ENCODE data around the gene RAB3C. TPM values are rescaled to one million over a fixed set of nuclear protein-coding genes. Genes with fewer than 3 reads are reported as not detected.

Gene RAB3C
- total RNA-seq, 2 experiments from 2014 or later, result not detected

DNA sequence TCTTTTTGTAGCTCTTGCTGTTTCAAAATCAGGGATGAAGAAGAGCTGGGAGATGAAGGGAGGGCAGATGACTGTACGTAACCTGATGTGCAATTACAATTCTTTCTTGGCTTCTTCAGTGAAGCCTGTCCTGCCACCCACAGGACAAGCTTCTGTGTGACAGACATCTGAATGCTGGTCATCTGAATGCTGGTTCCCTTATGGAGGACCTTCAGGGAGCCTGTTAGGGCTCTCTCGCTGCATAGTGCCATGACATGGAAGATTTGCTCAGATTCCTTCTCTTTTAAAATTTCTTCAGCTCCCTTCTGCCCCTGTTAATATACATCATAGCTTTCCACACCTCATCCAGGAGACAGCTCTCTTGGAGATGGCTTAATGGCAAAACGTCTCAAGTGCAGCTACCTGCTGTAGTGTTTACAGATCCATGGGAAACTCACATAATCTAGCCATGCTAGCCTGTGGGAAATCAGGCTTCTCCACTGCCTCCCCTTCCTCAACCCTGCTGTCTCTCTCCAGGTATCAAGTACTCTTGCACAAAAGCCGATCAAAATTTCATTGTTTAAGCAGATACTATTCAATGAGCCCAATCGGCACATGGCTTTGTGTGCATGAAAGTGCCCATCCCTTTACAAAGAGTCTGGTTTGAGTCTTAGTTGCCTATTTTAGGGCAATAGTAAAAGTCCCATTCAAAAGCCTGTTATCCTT, 134.6 kb downstream of the RAB3C start:
- Mint-ChIP-seq H3K36me3 (no peaks in the 10 kb centered on the region), H3K4me1 (no peaks in the 10 kb centered on the region), H3K27me3 (no peaks in the 10 kb centered on the region), H3K27ac (no peak overlapping the region), H3K9me3 (peaks cover 3% of the 10 kb centered on the region), H3K4me3 (no peak overlapping the region)
- no peak for DNase-seq

DNA sequence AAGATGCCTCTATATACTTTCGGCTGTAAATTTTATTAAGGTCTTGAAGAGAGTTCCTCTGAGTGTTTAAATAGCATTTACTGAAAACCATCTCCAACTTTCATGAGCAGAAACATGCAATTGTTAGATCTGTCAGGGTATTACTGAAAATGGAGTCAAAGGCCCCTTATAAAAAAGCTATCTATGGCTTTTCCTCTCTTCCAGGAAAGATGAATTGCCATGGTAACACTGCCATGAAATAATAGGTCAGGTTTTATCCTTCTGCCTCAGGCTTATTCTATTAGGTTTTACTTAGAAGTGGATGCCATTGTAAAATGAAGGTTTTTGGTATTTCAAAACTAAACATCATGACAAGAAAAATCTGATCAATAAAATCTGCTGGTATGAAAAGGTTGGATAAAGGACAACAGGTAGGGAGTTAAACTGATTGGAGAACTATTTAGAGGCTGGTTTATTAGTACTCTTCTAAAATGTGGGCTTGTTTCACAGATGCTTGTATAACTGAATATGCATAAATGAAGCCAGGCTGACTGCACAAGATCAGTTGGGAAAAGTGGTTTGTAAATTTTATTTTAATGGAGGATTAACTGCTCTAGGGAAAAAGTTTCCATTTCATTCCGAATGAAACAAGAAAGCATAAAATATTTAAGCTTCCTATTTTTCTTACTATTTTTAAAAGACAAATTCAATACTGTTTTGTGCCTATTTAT, 135.5 kb downstream of the RAB3C start:
- no peak overlapping the region for H3K4me3 Mint-ChIP-seq
- no peaks in the 10 kb centered on the region for H3K27me3 Mint-ChIP-seq
- DNase-seq, result no peak
- no peaks in the 10 kb centered on the region for H3K36me3 Mint-ChIP-seq
- H3K4me1 Mint-ChIP-seq, result no peaks in the 10 kb centered on the region
- no peak overlapping the region for H3K27ac Mint-ChIP-seq
- H3K9me3 Mint-ChIP-seq, result peaks cover 3% of the 10 kb centered on the region

- H3K4me3 Mint-ChIP-seq, result no peak overlapping the region
- H3K36me3 Mint-ChIP-seq, result no peaks in the 10 kb centered on the region
- no peaks in the 10 kb centered on the region for H3K27me3 Mint-ChIP-seq
- H3K27ac Mint-ChIP-seq, result no peak overlapping the region
- no peak for DNase-seq
- H3K4me1 Mint-ChIP-seq, result no peaks in the 10 kb centered on the region
- H3K9me3 Mint-ChIP-seq, result peaks cover 2% of the 10 kb centered on the region
Observed at GRCh38 chr5:58722160-58722559, 139.3 kb downstream of the RAB3C start.

DNA sequence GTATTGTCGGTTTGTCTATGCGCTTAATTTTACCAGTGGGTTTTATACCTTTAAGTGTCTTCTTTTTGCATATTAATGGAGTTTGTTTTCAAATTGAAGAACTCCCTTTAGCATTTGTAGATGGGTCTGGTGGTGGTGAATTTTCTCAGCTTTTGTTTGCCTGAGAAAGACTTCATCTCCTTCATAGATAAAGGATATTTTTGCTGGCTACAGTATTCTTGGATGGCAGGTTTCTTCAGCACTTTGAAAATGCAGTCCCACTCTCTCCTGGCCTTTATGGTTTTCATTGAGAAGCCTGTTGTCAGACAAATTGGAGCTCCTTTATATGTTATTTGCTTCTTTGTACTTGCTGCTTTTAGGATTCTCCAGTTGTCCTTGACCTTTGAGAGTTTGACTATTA, 142.1 kb downstream of the RAB3C start:
- H3K4me3 Mint-ChIP-seq, result no peak overlapping the region
- no peak overlapping the region for H3K27ac Mint-ChIP-seq
- H3K9me3 Mint-ChIP-seq, result peaks cover 2% of the 10 kb centered on the region
- H3K4me1 Mint-ChIP-seq, result no peaks in the 10 kb centered on the region
- H3K36me3 Mint-ChIP-seq, result no peaks in the 10 kb centered on the region
- DNase-seq, result no peak
- H3K27me3 Mint-ChIP-seq, result no peaks in the 10 kb centered on the region

- Mint-ChIP-seq H3K36me3 (no peaks in the 10 kb centered on the region), H3K4me1 (no peaks in the 10 kb centered on the region), H3K9me3 (no peaks in the 10 kb centered on the region), H3K4me3 (no peak overlapping the region), H3K27ac (no peak overlapping the region), H3K27me3 (no peaks in the 10 kb centered on the region)
- no peak for DNase-seq
Observed at GRCh38 chr5:58731641-58732040, 148.8 kb downstream of the RAB3C start.

- Mint-ChIP-seq H3K27me3 (no peaks in the 10 kb centered on the region), H3K9me3 (no peaks in the 10 kb centered on the region), H3K27ac (no peak overlapping the region), H3K4me1 (no peaks in the 10 kb centered on the region), H3K36me3 (no peaks in the 10 kb centered on the region), H3K4me3 (no peak overlapping the region)
- no peak for DNase-seq
Observed at GRCh38 chr5:58735637-58736036, 152.8 kb downstream of the RAB3C start.

DNA sequence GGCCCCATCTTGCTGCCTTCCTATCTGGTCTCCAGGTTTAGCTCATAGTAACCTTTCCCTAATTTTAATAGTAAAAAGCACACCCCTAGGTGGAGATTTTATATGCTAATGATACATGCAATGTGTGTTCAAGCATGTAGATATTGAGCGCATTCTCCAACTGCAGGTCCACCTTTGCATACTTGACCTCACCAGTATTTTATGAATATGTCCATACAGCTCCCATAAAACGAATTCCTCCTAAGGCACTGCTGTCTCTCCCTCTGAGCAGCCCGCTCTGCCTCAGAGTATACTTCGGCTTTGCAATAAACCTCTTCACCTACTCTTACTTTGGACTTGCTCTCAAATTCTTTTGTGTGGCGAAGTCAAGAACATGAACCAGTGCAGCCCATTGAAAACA, 153.3 kb downstream of the RAB3C start:
- H3K4me3 Mint-ChIP-seq, result no peak overlapping the region

GRCh38 chr5:58737671-58738070, 154.8 kb downstream of the RAB3C start:
- no peaks in the 10 kb centered on the region for H3K36me3 Mint-ChIP-seq
- no peaks in the 10 kb centered on the region for H3K27me3 Mint-ChIP-seq
- no peak for DNase-seq
- H3K27ac Mint-ChIP-seq, result no peak overlapping the region
- no peaks in the 10 kb centered on the region for H3K4me1 Mint-ChIP-seq
- no peaks in the 10 kb centered on the region for H3K9me3 Mint-ChIP-seq
- H3K4me3 Mint-ChIP-seq, result no peak overlapping the region

More for the DNA sequence above, 153.3 kb downstream of the RAB3C start:
- no peak for DNase-seq
- no peaks in the 10 kb centered on the region for H3K4me1 Mint-ChIP-seq
- no peaks in the 10 kb centered on the region for H3K36me3 Mint-ChIP-seq
- no peaks in the 10 kb centered on the region for H3K9me3 Mint-ChIP-seq
- H3K27ac Mint-ChIP-seq, result no peak overlapping the region
- H3K27me3 Mint-ChIP-seq, result no peaks in the 10 kb centered on the region

GRCh38 chr5:58738336-58738735, 155.5 kb downstream of the RAB3C start:
- Mint-ChIP-seq H3K27me3 (no peaks in the 10 kb centered on the region), H3K4me3 (no peak overlapping the region), H3K9me3 (no peaks in the 10 kb centered on the region), H3K36me3 (no peaks in the 10 kb centered on the region), H3K4me1 (no peaks in the 10 kb centered on the region), H3K27ac (no peak overlapping the region)
- DNase-seq, result no peak

- Mint-ChIP-seq H3K27me3 (no peaks in the 10 kb centered on the region), H3K4me1 (no peaks in the 10 kb centered on the region), H3K9me3 (no peaks in the 10 kb centered on the region), H3K27ac (no peak overlapping the region), H3K4me3 (no peak overlapping the region), H3K36me3 (no peaks in the 10 kb centered on the region)
- DNase-seq, result no peak
Observed at GRCh38 chr5:58739051-58739450, 156.2 kb downstream of the RAB3C start.

- DNase-seq, result no peak
- no peaks in the 10 kb centered on the region for H3K36me3 Mint-ChIP-seq
- H3K4me3 Mint-ChIP-seq, result no peak overlapping the region
- H3K9me3 Mint-ChIP-seq, result no peaks in the 10 kb centered on the region
- H3K4me1 Mint-ChIP-seq, result no peaks in the 10 kb centered on the region
- no peak overlapping the region for H3K27ac Mint-ChIP-seq
- H3K27me3 Mint-ChIP-seq, result peaks cover 4% of the 10 kb centered on the region
Observed at GRCh38 chr5:58740956-58741355, 158.1 kb downstream of the RAB3C start.

DNA sequence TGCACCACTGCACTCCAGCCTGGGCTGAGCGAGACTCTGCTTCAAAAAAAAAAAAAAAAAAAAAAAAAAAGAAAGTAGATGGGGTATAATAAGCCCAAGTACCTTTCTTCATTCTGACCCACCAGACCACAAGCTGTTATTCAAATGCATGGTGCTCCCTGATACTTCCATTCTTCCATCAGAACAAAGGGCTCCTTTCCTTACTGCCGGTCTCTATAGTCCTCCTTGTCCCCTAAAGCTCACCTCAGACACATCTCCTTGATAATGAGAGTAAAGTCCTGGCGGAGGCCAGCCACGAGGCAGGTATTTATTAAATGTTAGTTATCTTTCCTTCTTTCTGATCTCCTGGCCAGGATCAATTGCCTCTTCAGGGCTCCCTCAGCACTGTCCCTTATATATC, 162.5 kb downstream of the RAB3C start:
- no peak for DNase-seq
- Mint-ChIP-seq H3K9me3 (no peaks in the 10 kb centered on the region), H3K27ac (no peak overlapping the region), H3K4me3 (no peak overlapping the region), H3K27me3 (peaks cover 4% of the 10 kb centered on the region), H3K4me1 (no peaks in the 10 kb centered on the region), H3K36me3 (no peaks in the 10 kb centered on the region)

- Mint-ChIP-seq H3K4me1 (no peaks in the 10 kb centered on the region), H3K27me3 (peaks cover 4% of the 10 kb centered on the region)
Observed at GRCh38 chr5:58746321-58746720, 163.4 kb downstream of the RAB3C start.

GRCh38 chr5:58750036-58750435, 167.2 kb downstream of the RAB3C start:
- no peak for DNase-seq
- Mint-ChIP-seq H3K4me1 (no peaks in the 10 kb centered on the region), H3K27me3 (no peaks in the 10 kb centered on the region), H3K36me3 (no peaks in the 10 kb centered on the region), H3K4me3 (no peak overlapping the region), H3K9me3 (no peaks in the 10 kb centered on the region), H3K27ac (no peak overlapping the region)

More at GRCh38 chr5:58746321-58746720, 163.4 kb downstream of the RAB3C start:
- Mint-ChIP-seq H3K36me3 (no peaks in the 10 kb centered on the region), H3K4me3 (no peak overlapping the region), H3K27ac (no peak overlapping the region), H3K9me3 (no peaks in the 10 kb centered on the region)
- no peak for DNase-seq

GRCh38 chr5:58751222-58751837, 168.5 kb downstream of the RAB3C start:
- H3K27me3 Mint-ChIP-seq, result peaks cover 3% of the 10 kb centered on the region

More at GRCh38 chr5:58751222-58751837, 168.5 kb downstream of the RAB3C start:
- Mint-ChIP-seq H3K36me3 (no peaks in the 10 kb centered on the region), H3K27ac (no peak overlapping the region), H3K9me3 (no peaks in the 10 kb centered on the region), H3K4me3 (no peak overlapping the region), H3K4me1 (no peaks in the 10 kb centered on the region)
- DNase-seq, result no peak
